ENCODE data around the gene SHROOM1. TPM values are rescaled to one million over a fixed set of nuclear protein-coding genes. Genes with fewer than 3 reads are reported as not detected.

The SHROOM1 gene
- total and polyA plus RNA-seq, 9 of the 15 experiments (the other 6 are each of a cell fraction or from before 2014, with no cell fraction given): 0.44 to 26.5 (median 11.9) TPM

DNA sequence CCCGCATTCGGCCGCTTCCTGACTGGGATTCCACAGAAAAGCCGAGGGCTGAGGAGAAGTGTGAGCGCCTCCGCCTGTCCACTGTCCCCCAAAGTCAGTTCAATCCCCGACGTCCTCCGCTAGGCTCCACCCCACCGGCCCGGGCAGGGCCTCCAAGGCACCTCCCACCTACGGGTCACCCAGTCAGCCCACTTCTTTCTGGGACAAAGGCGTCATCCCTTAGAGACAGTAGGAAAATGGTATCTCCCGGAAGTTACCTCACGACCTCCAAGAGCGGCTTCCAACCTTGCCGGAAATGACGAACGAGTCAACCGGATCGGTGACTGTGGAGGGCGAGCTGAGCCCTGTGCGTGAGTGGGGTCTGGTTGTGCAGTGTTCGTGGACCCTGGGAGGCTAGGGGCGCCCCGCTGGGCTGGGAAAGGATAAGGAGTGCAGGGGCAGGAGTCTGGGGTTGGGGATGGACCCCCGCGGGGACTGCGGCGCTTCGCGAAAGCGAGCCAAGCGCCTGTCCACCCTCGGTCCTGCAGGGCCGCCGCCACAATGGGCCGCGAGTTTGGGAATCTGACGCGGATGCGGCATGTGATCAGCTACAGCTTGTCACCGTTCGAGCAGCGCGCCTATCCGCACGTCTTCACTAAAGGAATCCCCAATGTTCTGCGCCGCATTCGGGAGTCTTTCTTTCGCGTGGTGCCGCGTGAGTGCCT lies 36.0 kb upstream of the SHROOM1 start, which contains the start of the genes GDF9 and UQCRQ:
TSS of gene GDF9 (minus strand) at position 128 of the 704 bp plus-strand sequence. CDS start 1,936 bp downstream, outside the sequence.
TSS of gene UQCRQ (plus strand) at position 301 of the 704 bp plus-strand sequence. CDS start at position 541, 240 bp downstream.
- in situ Hi-C loops (cut with MboI) (no loop called here), intact Hi-C loops (cut with micrococcal nuclease) (loop anchor here (1.0 to 2.0 kb wide), 2 partner anchors 36 to 60 kb away; partner anchors contain the start of gene SHROOM1)
- CTCF ChIA-PET (ENCODE audit: low intra/inter-chr PET ratio): interaction anchor here (0.8 to 1.3 kb wide), 2 partner anchors 37 to 47 kb away, joined by 3 to 5 read pairs; partner anchors contain the start of gene SHROOM1
- TF ChIP-seq BMI1 (IDR thresholded peaks at IDR 0.05; ENCODE audit: low read length) (no peak), ASH1L (IDR thresholded peaks at IDR 0.05; ENCODE audit: borderline replicate concordance, low read depth, partially characterized antibody) (peak; percentile 35), ZNF668 (CRISPR knock-in tag; IDR thresholded peaks at IDR 0.05) (no peak), ZNF785 (CRISPR knock-in tag; IDR thresholded peaks at IDR 0.05) (no peak), GABPB2 (CRISPR knock-in tag; conservative IDR thresholded peaks at IDR 0.05) (no peak; the same call in 1 of the 2 replicates), ZNF444 (CRISPR knock-in tag; IDR thresholded peaks at IDR 0.05) (no peak), TCF7 (IDR thresholded peaks at IDR 0.05; ENCODE audit: borderline replicate concordance) (0 out of 2 replicates have a peak, but pooled peaks have one; percentile 4), ZNF23 (CRISPR knock-in tag; IDR thresholded peaks at IDR 0.05) (no peak), TARDBP (IDR thresholded peaks at IDR 0.05) (0 out of 2 replicates have a peak, but pooled peaks have one; percentile 42)
- TF ChIP-seq, protein P1, sequence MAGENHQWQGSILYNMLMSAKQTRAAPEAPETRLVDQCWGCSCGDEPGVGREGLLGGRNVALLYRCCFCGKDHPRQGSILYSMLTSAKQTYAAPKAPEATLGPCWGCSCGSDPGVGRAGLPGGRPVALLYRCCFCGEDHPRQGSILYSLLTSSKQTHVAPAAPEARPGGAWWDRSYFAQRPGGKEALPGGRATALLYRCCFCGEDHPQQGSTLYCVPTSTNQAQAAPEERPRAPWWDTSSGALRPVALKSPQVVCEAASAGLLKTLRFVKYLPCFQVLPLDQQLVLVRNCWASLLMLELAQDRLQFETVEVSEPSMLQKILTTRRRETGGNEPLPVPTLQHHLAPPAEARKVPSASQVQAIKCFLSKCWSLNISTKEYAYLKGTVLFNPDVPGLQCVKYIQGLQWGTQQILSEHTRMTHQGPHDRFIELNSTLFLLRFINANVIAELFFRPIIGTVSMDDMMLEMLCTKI (IDR thresholded peaks at IDR 0.05; ENCODE audit: partially characterized antibody): no peak
- TF ChIP-seq, protein P2, sequence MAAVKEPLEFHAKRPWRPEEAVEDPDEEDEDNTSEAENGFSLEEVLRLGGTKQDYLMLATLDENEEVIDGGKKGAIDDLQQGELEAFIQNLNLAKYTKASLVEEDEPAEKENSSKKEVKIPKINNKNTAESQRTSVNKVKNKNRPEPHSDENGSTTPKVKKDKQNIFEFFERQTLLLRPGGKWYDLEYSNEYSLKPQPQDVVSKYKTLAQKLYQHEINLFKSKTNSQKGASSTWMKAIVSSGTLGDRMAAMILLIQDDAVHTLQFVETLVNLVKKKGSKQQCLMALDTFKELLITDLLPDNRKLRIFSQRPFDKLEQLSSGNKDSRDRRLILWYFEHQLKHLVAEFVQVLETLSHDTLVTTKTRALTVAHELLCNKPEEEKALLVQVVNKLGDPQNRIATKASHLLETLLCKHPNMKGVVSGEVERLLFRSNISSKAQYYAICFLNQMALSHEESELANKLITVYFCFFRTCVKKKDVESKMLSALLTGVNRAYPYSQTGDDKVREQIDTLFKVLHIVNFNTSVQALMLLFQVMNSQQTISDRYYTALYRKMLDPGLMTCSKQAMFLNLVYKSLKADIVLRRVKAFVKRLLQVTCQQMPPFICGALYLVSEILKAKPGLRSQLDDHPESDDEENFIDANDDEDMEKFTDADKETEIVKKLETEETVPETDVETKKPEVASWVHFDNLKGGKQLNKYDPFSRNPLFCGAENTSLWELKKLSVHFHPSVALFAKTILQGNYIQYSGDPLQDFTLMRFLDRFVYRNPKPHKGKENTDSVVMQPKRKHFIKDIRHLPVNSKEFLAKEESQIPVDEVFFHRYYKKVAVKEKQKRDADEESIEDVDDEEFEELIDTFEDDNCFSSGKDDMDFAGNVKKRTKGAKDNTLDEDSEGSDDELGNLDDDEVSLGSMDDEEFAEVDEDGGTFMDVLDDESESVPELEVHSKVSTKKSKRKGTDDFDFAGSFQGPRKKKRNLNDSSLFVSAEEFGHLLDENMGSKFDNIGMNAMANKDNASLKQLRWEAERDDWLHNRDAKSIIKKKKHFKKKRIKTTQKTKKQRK (IDR thresholded peaks at IDR 0.05; ENCODE audit: borderline replicate concordance, low read depth, low read length): no peak
- TF ChIP-seq, protein P3, sequence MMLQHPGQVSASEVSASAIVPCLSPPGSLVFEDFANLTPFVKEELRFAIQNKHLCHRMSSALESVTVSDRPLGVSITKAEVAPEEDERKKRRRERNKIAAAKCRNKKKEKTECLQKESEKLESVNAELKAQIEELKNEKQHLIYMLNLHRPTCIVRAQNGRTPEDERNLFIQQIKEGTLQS (IDR thresholded peaks at IDR 0.05): peak; percentile 74
- TF ChIP-seq, protein P3 (CRISPR knock-in tag; conservative IDR thresholded peaks at IDR 0.05): no peak
- TF ChIP-seq, protein P4, sequence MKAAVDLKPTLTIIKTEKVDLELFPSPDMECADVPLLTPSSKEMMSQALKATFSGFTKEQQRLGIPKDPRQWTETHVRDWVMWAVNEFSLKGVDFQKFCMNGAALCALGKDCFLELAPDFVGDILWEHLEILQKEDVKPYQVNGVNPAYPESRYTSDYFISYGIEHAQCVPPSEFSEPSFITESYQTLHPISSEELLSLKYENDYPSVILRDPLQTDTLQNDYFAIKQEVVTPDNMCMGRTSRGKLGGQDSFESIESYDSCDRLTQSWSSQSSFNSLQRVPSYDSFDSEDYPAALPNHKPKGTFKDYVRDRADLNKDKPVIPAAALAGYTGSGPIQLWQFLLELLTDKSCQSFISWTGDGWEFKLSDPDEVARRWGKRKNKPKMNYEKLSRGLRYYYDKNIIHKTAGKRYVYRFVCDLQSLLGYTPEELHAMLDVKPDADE (conservative IDR thresholded peaks at IDR 0.05; ENCODE audit: control insufficient read depth, low read depth, low read length): 0 out of 2 replicates have a peak, but pooled peaks have one; percentile 36

More for the DNA sequence above, 36.0 kb upstream of the SHROOM1 start, which contains the start of the genes GDF9 and UQCRQ:
- H3K36me3 ChIP-seq (ENCODE audit: control insufficient read depth, insufficient read depth, low read length): peaks cover 45% of the 10 kb centered on the region
- DNase-seq (ENCODE audit: extremely low read depth in 1 of 4, low spot score in 3 of 4): peak; percentile 97 to 100 (median 98)
- no peaks in the 10 kb centered on the region for H3K27me3 ChIP-seq (ENCODE audit: control insufficient read depth in 2 of 2, insufficient read depth in 2 of 2, low read length in 2 of 2)
- under 1% methylated on average over 55 of the region's 55 CpGs for WGBS (ENCODE audit: insufficient coverage, low coverage, missing lambda C conversion rate)
- no TSS peak for BruUV-seq (replicated peaks)
- peak within 1 kb of the TSS; percentile 85 for H2AFZ ChIP-seq (ENCODE audit: low read depth, low read length)
- H3K4me1 ChIP-seq (replicated peaks in 1 of 2; ENCODE audit: control insufficient read depth in 2 of 2, insufficient read depth in 2 of 2, low read length in 2 of 2): peaks cover 12 to 18% of the 10 kb centered on the region in 2 experiments
- peak within 1 kb of the TSS; percentile 98 for H3K4me2 ChIP-seq (ENCODE audit: insufficient read depth, low read length)
- peak within 1 kb of the TSS; percentile 98 for H3K4me3 ChIP-seq
- ATAC-seq: peak; percentile 99
- no peaks in the 10 kb centered on the region for H3K9me1 ChIP-seq (ENCODE audit: control insufficient read depth, insufficient read depth, low read length)
- peak within 1 kb of the TSS; percentile 95 for H3K27ac ChIP-seq (ENCODE audit: extremely low read depth, low read depth, low read length)
- peak; percentile 99 for FAIRE-seq
- peak within 1 kb of the TSS; percentile 97 to 100 for H3K9ac ChIP-seq (ENCODE audit: insufficient read depth in 1 of 2, low read depth in 2 of 2, low read length in 2 of 2)
- no peaks in the 10 kb centered on the region for H3K9me3 ChIP-seq (replicated peaks; ENCODE audit: control insufficient read depth, insufficient read depth, low read depth, low read length)
- H3K79me2 ChIP-seq (ENCODE audit: control insufficient read depth, insufficient read depth, low read length): peaks cover 23% of the 10 kb centered on the region
- no peaks in the 10 kb centered on the region; the same call in 1 of the 2 replicates for H4K20me1 ChIP-seq (replicated peaks; ENCODE audit: control insufficient read depth, insufficient read depth, low read length)
- POLR2A ChIA-PET: interaction anchor here (0.6 to 3.9 kb wide), 12 partner anchors 8 to 200 kb away, joined by 3 to 25 read pairs (median 4); partner anchors contain the start of gene SHROOM1

All from K562 (cell line).